HepG2 (cell line): ENCODE data around the gene NPHP4. TPM values are rescaled to one million over a fixed set of nuclear protein-coding genes. Genes with fewer than 3 reads are reported as not detected.

Source experiments
- ATAC-seq: fragments of 200-7000 bp; cut with Tn5 transposase; 3 replicates; pipeline ENCODE4 v1.9.1; 2020; ENCODE audit warnings: mild to moderate bottlenecking, moderate library complexity
- BruUV-seq: library from RNA; stranded (reverse); fragments of 400-500 nt; replicated peaks from 2 replicates; lab custom pipeline; 2021; lab: Mats Ljungman, UMichigan
- CTCF ChIA-PET: fragments of 300-600 bp; formaldehyde crosslinking; extraction: SDS; loops from one replicate; lab custom pipeline; 2021; ENCODE audit warnings: low total read pairs, inconsistent platforms, low intra/inter-chr PET ratio; lab: Yijun Ruan, JAX
- POLR2A ChIA-PET: fragments of 350-600 bp; sonication (Branson Sonifier 250); formaldehyde crosslinking; loops from one replicate; lab custom pipeline; 2020; ENCODE audit warnings: antibody characterized with exemption, inconsistent platforms; lab: Yijun Ruan, JAX
- DNase-seq: peaks from one replicate; pipeline ENCODE4 v3.0.0-alpha.2; 2015; ENCODE audit warnings: low spot score
- FAIRE-seq: peaks from 3 replicates; lab custom pipeline; 2011; peaks lifted over from hg19 to GRCh38; lab: Jason Lieb, UNC
- H2AFZ ChIP-seq: one replicate; pipeline ENCODE4 v1.6.1; 2011; ENCODE audit warnings: low read length, inconsistent platforms
- H3K27ac ChIP-seq: fragments of 300-600 bp; 3 replicates; pipeline ENCODE4 v1.8.0; 2011; ENCODE audit warnings: mixed run types, mild to moderate bottlenecking, mixed read lengths, low read length, inconsistent platforms; ENCODE audit not compliant: insufficient read depth; ENCODE audit errors: extremely low read length
- H3K27me3 ChIP-seq, 2 experiments: fragments of 200-600 bp in 1 of 2; 2 replicates in 1 of 2; 3 replicates in 1 of 2; pipeline versions ENCODE4 v1.6.0 to v1.8.0; 2011; ENCODE audit warnings: low read length in 2 of 2, mild to moderate bottlenecking in 2 of 2, moderate library complexity in 2 of 2, inconsistent platforms in 1 of 2; ENCODE audit not compliant: insufficient read depth in 2 of 2, control insufficient read depth in 1 of 2
- H3K36me3 ChIP-seq, 2 experiments: fragments of 200-600 bp in 1 of 2; replicated peaks in 1 of 2; 2 replicates in 1 of 2; 3 replicates in 1 of 2; pipeline versions ENCODE4 v1.5.1 to v1.8.0; 2011; ENCODE audit warnings: low read length in 2 of 2, inconsistent platforms in 1 of 2; ENCODE audit not compliant: insufficient read depth in 2 of 2, control insufficient read depth in 1 of 2
- H3K4me1 ChIP-seq: 2 replicates; pipeline ENCODE4 v1.5.1; 2012; ENCODE audit warnings: low read length, inconsistent platforms; ENCODE audit not compliant: insufficient read depth
- H3K4me2 ChIP-seq: 2 replicates; pipeline ENCODE4 v1.6.0; 2011; ENCODE audit warnings: low read depth, low read length, inconsistent platforms
- H3K4me3 ChIP-seq, 3 experiments: fragments of 200-600 bp in 1 of 3; sonication (generic), shearing (Covaris generic) in 1 of 3; replicated peaks in 1 of 3; 2 replicates each; pipeline ENCODE4 v1.5.1; 2011 to 2016; ENCODE audit warnings: low read length in 3 of 3, inconsistent platforms in 2 of 3, low read depth in 2 of 3, mild to moderate bottlenecking in 2 of 3, control low read depth in 1 of 3, mixed read lengths in 1 of 3; ENCODE audit not compliant: insufficient read depth in 1 of 3
- H3K79me2 ChIP-seq: one replicate; pipeline ENCODE4 v1.6.1; 2011; ENCODE audit warnings: low read length, inconsistent platforms; ENCODE audit not compliant: insufficient read depth
- H3K9ac ChIP-seq: 2 replicates; pipeline ENCODE4 v1.6.0; 2011; ENCODE audit warnings: mild to moderate bottlenecking, low read depth, low read length, inconsistent platforms; ENCODE audit not compliant: insufficient read depth
- H3K9me3 ChIP-seq: 2 replicates; pipeline ENCODE4 v1.5.1; 2012; ENCODE audit warnings: mild to moderate bottlenecking, low read length
- H4K20me1 ChIP-seq: 2 replicates; pipeline ENCODE4 v1.6.0; 2011; ENCODE audit warnings: inconsistent platforms, mild to moderate bottlenecking, low read length, moderate library complexity; ENCODE audit not compliant: insufficient read depth
- JDP2 ChIP-seq: sonication (generic); formaldehyde crosslinking; IDR thresholded peaks from 2 replicates; pipeline ENCODE4 v1.8.1; 2022; ENCODE audit warnings: missing genetic modification reagents, borderline replicate concordance
- KLF12 ChIP-seq: sonication (generic); formaldehyde crosslinking; IDR thresholded peaks from 2 replicates; pipeline ENCODE4 v1.4.0; 2020; ENCODE audit warnings: missing genetic modification reagents, borderline replicate concordance
- MAZ ChIP-seq, 2 experiments: sonication (generic) in 1 of 2; formaldehyde crosslinking in 1 of 2; IDR thresholded peaks; 2 replicates each; pipeline versions ENCODE4 v1.5.0 to v1.6.1; 2012 to 2020; ENCODE audit warnings: low read depth in 2 of 2, mild to moderate bottlenecking in 2 of 2, borderline replicate concordance in 1 of 2, improper control_type of control experiment in 1 of 2, low read length in 1 of 2, missing genetic modification reagents in 1 of 2, moderate library complexity in 1 of 2
- MNT ChIP-seq: fragments of 450-650 bp; IDR thresholded peaks from 2 replicates; pipeline ENCODE4 v1.6.1; 2016
- ONECUT2 ChIP-seq: sonication (generic); formaldehyde crosslinking; IDR thresholded peaks from 2 replicates; pipeline ENCODE4 v1.4.0; 2020; ENCODE audit warnings: missing genetic modification reagents
- RBM39 ChIP-seq: fragments of 200-400 bp; formaldehyde crosslinking; IDR thresholded peaks from one replicate; pipeline ENCODE4 v1.6.1; 2018; ENCODE audit warnings: antibody characterized with exemption, mild to moderate bottlenecking, low read depth, low read length; ENCODE audit not compliant: poor library complexity, severe bottlenecking
- RFXAP ChIP-seq: sonication (generic); formaldehyde crosslinking; IDR thresholded peaks from 2 replicates; pipeline ENCODE4 v1.4.0; 2020; ENCODE audit warnings: missing genetic modification reagents, borderline replicate concordance
- SALL1 ChIP-seq: sonication (generic); formaldehyde crosslinking; IDR thresholded peaks from 2 replicates; pipeline ENCODE4 v1.8.0; 2022; ENCODE audit warnings: mild to moderate bottlenecking, missing genetic modification reagents
- SOX5 ChIP-seq: IDR thresholded peaks from 2 replicates; pipeline ENCODE4 v1.6.1; 2016; ENCODE audit warnings: borderline replicate concordance
- TARDBP ChIP-seq: sonication (generic); formaldehyde crosslinking; IDR thresholded peaks from 2 replicates; pipeline ENCODE4 v1.8.0; 2022; ENCODE audit warnings: mild to moderate bottlenecking, missing genetic modification reagents
- ZBTB26 ChIP-seq: IDR thresholded peaks from 2 replicates; pipeline ENCODE4 v1.6.1; 2016; ENCODE audit warnings: missing compliant biosample characterization, missing genetic modification reagents, borderline replicate concordance
- ZNF263 ChIP-seq: sonication (generic); formaldehyde crosslinking; IDR thresholded peaks from 2 replicates; pipeline ENCODE4 v1.4.0; 2020; ENCODE audit warnings: missing genetic modification reagents
- ZNF724P ChIP-seq: sonication (generic); formaldehyde crosslinking; IDR thresholded peaks from 2 replicates; pipeline ENCODE4 v1.8.0; 2022; ENCODE audit warnings: missing genetic modification reagents, borderline replicate concordance
- WGBS: methylation state at CpG from one replicate; pipeline ENCODE4 v1.1.6; 2017; ENCODE audit warnings: low lambda C conversion rate; 5-methylcytosine and 5-hydroxymethylcytosine counted together
- in situ Hi-C: cut with HindIII; loops from 2 replicates; pipeline ENCODE4 v1.10.0; 2017; ENCODE audit warnings: low pct_unique_long_range_greater_than_20kb; ENCODE audit not compliant: extremely low pct_ligation_motif_present
- intact Hi-C: fragments of 100-400 bp; cut with micrococcal nuclease; formaldehyde crosslinking; loops from one replicate; pipeline ENCODE4 v1.10.0; 2022; ENCODE audit not compliant: unreplicated experiment
- polyA plus RNA-seq, 8 experiments: library from polyadenylated mRNA; depleted of rRNA in 3 of 8; stranded (reverse) in 7 of 8; unstranded in 1 of 8; fragments of >200 nt; fragmentation: Illumina TruSeq in 4 of 8; extraction: Trizol in 4 of 8; gene quantifications; 2 replicates each; pipeline versions ENCODE4 v1.2.1 to v1.2.3, GENCODE V29; 2011 to 2016; ENCODE audit warnings: low read depth in 4 of 8, missing spikeins in 1 of 8, mixed read lengths in 1 of 8; ENCODE audit not compliant: insufficient read depth in 1 of 8
- total RNA-seq, 5 experiments: library from RNA; depleted of rRNA; stranded (reverse); fragments of >200 nt; fragmentation: Illumina TruSeq; extraction: Trizol; gene quantifications; 2 replicates each; pipeline ENCODE4 v1.2.3, GENCODE V29; 2016; ENCODE audit warnings: low read depth in 1 of 5

The NPHP4 gene
- total and polyA plus RNA-seq, 2 of the 13 experiments (the other 11 are each of a cell fraction or from before 2014, with no cell fraction given) = 4.4 to 6.8 TPM

DNA sequence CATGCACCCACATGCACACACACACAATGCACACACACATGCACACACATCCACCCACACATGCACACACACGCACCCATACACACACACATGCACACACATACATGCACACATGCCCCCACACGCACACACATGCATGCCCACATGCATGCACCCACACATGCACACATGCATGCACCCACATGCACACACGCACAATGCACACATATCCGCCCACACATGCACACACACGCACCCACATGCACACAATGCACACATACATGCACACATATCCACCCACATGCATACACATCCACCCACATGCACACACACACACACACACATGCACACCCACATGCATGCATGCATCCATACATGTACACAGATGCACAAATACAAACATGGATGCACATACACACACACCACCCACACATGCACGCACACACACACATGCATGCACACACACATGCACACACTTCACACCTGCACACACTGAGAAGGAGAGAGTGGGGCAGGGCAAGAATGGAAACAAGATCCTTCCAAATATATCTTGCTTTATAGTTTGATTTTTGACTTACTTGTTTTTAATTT lies 123.2 kb downstream of the NPHP4 start:
- DNase-seq = no peak
- H3K4me1 ChIP-seq = no peaks in the 10 kb centered on the region
- no peak overlapping the region for H3K27ac ChIP-seq
- no peak for FAIRE-seq
- peaks cover 6 to 26% of the 10 kb centered on the region in 2 experiments; a peak in 4 of 5 replicates for H3K36me3 ChIP-seq
- H3K9ac ChIP-seq = no peak overlapping the region
- ChIA-PET CTCF (no interaction called here), POLR2A (no interaction called here)
- WGBS = 94% methylated on average over 6 of the region's 6 CpGs
- no peak for ATAC-seq
- intact Hi-C loops = no loop called here
- H3K79me2 ChIP-seq = no peaks in the 10 kb centered on the region
- H2AFZ ChIP-seq = no peak overlapping the region
- TF ChIP-seq MNT (peak; percentile 95), SOX5 (CRISPR knock-in tag) (no peak)
- in situ Hi-C loops = no loop called here
- no peaks in the 10 kb centered on the region for H3K9me3 ChIP-seq
- no peaks in the 10 kb centered on the region for H3K27me3 ChIP-seq
- H3K4me3 ChIP-seq = no peak overlapping the region
- H4K20me1 ChIP-seq = no peaks in the 10 kb centered on the region
- no TSS peak for BruUV-seq
- no peak overlapping the region for H3K4me2 ChIP-seq

DNA sequence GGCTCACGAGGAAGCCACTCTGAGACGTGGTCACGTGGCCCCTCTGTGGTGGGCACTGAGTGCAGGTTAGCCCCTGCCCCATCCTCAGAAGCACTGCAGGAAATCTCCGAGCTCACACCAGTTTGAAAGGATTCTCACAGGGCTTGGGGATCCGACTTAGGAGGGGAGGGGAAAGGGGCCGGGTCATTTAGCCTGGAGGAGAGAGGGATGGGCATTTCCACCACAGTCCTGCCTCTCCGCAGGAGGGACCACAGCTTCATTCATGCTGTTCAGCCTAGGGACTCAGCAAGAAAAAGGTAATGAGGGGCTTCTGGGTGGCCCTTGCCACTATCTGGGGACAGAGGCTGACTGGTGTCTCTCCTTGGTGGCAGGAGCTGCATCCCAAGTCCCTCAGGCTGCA lies 126.5 kb downstream of the NPHP4 start:
- Histone ChIP-seq H3K4me3 (no peak overlapping the region), H3K36me3 (peaks cover 6 to 23% of the 10 kb centered on the region in 2 experiments; a peak in 4 of 5 replicates), H3K27ac (no peak overlapping the region), H3K4me1 (no peaks in the 10 kb centered on the region), H3K79me2 (no peaks in the 10 kb centered on the region), H3K9ac (no peak overlapping the region), H3K27me3 (no peaks in the 10 kb centered on the region), H3K9me3 (no peaks in the 10 kb centered on the region), H3K4me2 (no peak overlapping the region), H2AFZ (no peak overlapping the region), H4K20me1 (no peaks in the 10 kb centered on the region)
- DNase-seq (no peak), ATAC-seq (no peak), FAIRE-seq (no peak)
- 75% methylated on average over 2 of the region's 7 CpGs for WGBS
- ChIA-PET CTCF (no interaction called here), POLR2A (no interaction called here)
- intact Hi-C loops = no loop called here
- in situ Hi-C loops = no loop called here
- TF ChIP-seq MAZ (IDR thresholded peaks at IDR 0.05; ENCODE audit: borderline replicate concordance, low read depth, low read length) (no peak), MAZ (CRISPR knock-in tag; IDR thresholded peaks at IDR 0.05; ENCODE audit: low read depth) (no peak), ZNF263 (CRISPR knock-in tag) (no peak), JDP2 (CRISPR knock-in tag) (no peak), RFXAP (CRISPR knock-in tag) (no peak), TARDBP (CRISPR knock-in tag) (no peak), RBM39 (no peak), SALL1 (CRISPR knock-in tag) (no peak), ONECUT2 (CRISPR knock-in tag) (no peak), ZBTB26 (CRISPR knock-in tag) (no peak), ZNF724P (CRISPR knock-in tag) (no peak), KLF12 (CRISPR knock-in tag) (no peak)
- no TSS peak for BruUV-seq
